HepG2 (cell line): ENCODE measurements around the gene SLC5A10. TPM values are rescaled to one million over a fixed set of nuclear protein-coding genes. Genes with fewer than 3 reads are reported as not detected.
A peak's percentile ranks its signal among the peaks of the same experiment; 100 is the strongest.

ENCODE experiments used
- DMAP1 ChIP-seq: IDR thresholded peaks from 2 replicates; pipeline ENCODE4 v1.6.1; 2016
- DR1 ChIP-seq: sonication (generic); formaldehyde crosslinking; IDR thresholded peaks from 2 replicates; pipeline ENCODE4 v1.8.0; 2021; ENCODE audit warnings: mild to moderate bottlenecking, missing genetic modification reagents, inconsistent platforms
- GATAD1 ChIP-seq: IDR thresholded peaks from 2 replicates; pipeline ENCODE4 v1.6.1; 2016; ENCODE audit warnings: missing genetic modification reagents, missing compliant biosample characterization
- GTF2F1 ChIP-seq: fragments of 150-350 bp; IDR thresholded peaks from 2 replicates; pipeline ENCODE4 v1.6.1; 2014; ENCODE audit warnings: low read length
- HCFC1 ChIP-seq: fragments of 150-350 bp; IDR thresholded peaks from 2 replicates; pipeline ENCODE4 v1.6.1; 2014; ENCODE audit warnings: low read depth, low read length
- KAT7 ChIP-seq: IDR thresholded peaks from 2 replicates; pipeline ENCODE4 v1.6.1; 2018; ENCODE audit warnings: borderline replicate concordance, missing compliant biosample characterization
- KDM5A ChIP-seq: fragments of 200-600 bp; sonication (generic); IDR thresholded peaks from 2 replicates; pipeline ENCODE4 v1.7.0; 2018; ENCODE audit warnings: antibody characterized with exemption, mild to moderate bottlenecking, low read length, borderline replicate concordance
- MAF1 ChIP-seq: sonication (generic); formaldehyde crosslinking; IDR thresholded peaks from 2 replicates; pipeline ENCODE4 v1.5.0; 2020; ENCODE audit warnings: missing genetic modification reagents, borderline replicate concordance
- MBD4 ChIP-seq: IDR thresholded peaks from 2 replicates; pipeline ENCODE4 v1.6.1; 2012; ENCODE audit warnings: low read length, inconsistent platforms, borderline replicate concordance
- MYC ChIP-seq: sonication (generic); formaldehyde crosslinking; IDR thresholded peaks from 2 replicates; pipeline ENCODE4 v1.9.0; 2021; ENCODE audit warnings: missing genetic modification reagents, borderline replicate concordance
- NFATC3 ChIP-seq: sonication (generic); formaldehyde crosslinking; IDR thresholded peaks from 2 replicates; pipeline ENCODE4 v1.5.1; 2020; ENCODE audit warnings: mild to moderate bottlenecking, missing genetic modification reagents
- NFKBIZ ChIP-seq: IDR thresholded peaks from 2 replicates; pipeline ENCODE4 v1.6.1; 2018; ENCODE audit warnings: missing genetic modification reagents, missing compliant biosample characterization
- NONO ChIP-seq, 2 experiments: fragments of 450-650 bp in 1 of 2; sonication (generic) in 1 of 2; formaldehyde crosslinking in 1 of 2; IDR thresholded peaks in 1 of 2; conservative IDR thresholded peaks in 1 of 2; 2 replicates each; pipeline versions ENCODE4 v1.6.1 to v1.8.0; 2017 to 2022; ENCODE audit warnings: mild to moderate bottlenecking in 1 of 2, missing genetic modification reagents in 1 of 2, moderate library complexity in 1 of 2
- SIN3B ChIP-seq: fragments of 150-350 bp; IDR thresholded peaks from 2 replicates; pipeline ENCODE4 v1.6.1; 2014; ENCODE audit warnings: low read length
- TBX3 ChIP-seq: fragments of 450-650 bp; IDR thresholded peaks from 2 replicates; pipeline ENCODE4 v1.6.1; 2017; ENCODE audit warnings: antibody characterized with exemption, mild to moderate bottlenecking, inconsistent platforms, borderline replicate concordance
- ZBTB3 ChIP-seq: sonication (generic); formaldehyde crosslinking; IDR thresholded peaks from 2 replicates; pipeline ENCODE4 v1.4.0; 2020; ENCODE audit warnings: low read depth, mild to moderate bottlenecking, moderate library complexity, missing genetic modification reagents, borderline replicate concordance
- ZFY ChIP-seq: sonication (generic); formaldehyde crosslinking; IDR thresholded peaks from 2 replicates; pipeline ENCODE4 v1.4.0; 2020; ENCODE audit warnings: missing genetic modification reagents
- ZNF160 ChIP-seq: sonication (generic); formaldehyde crosslinking; IDR thresholded peaks from 2 replicates; pipeline ENCODE4 v1.8.0; 2022; ENCODE audit warnings: mild to moderate bottlenecking, inconsistent platforms, missing genetic modification reagents
- ZNF543 ChIP-seq: sonication (generic); formaldehyde crosslinking; IDR thresholded peaks from 2 replicates; pipeline ENCODE4 v1.4.0; 2020; ENCODE audit warnings: mild to moderate bottlenecking, missing genetic modification reagents
- ZNF557 ChIP-seq: sonication (generic); formaldehyde crosslinking; IDR thresholded peaks from 2 replicates; pipeline ENCODE4 v1.4.0; 2020; ENCODE audit warnings: missing genetic modification reagents
- ZNF839 ChIP-seq: sonication (generic); formaldehyde crosslinking; IDR thresholded peaks from 2 replicates; pipeline ENCODE4 v1.4.0; 2020; ENCODE audit warnings: missing genetic modification reagents, mild to moderate bottlenecking, borderline replicate concordance
- ZSCAN12 ChIP-seq: sonication (generic); formaldehyde crosslinking; IDR thresholded peaks from 2 replicates; pipeline ENCODE4 v1.9.0; 2021; ENCODE audit warnings: mild to moderate bottlenecking, missing genetic modification reagents
- polyA plus RNA-seq, 8 experiments: library from polyadenylated mRNA; depleted of rRNA in 3 of 8; stranded (reverse) in 7 of 8; unstranded in 1 of 8; fragments of >200 nt; fragmentation: Illumina TruSeq in 4 of 8; extraction: Trizol in 4 of 8; gene quantifications; 2 replicates each; pipeline versions ENCODE4 v1.2.1 to v1.2.3, GENCODE V29; 2011 to 2016; ENCODE audit warnings: low read depth in 4 of 8, missing spikeins in 1 of 8, mixed read lengths in 1 of 8; ENCODE audit not compliant: insufficient read depth in 1 of 8
- total RNA-seq, 5 experiments: library from RNA; depleted of rRNA; stranded (reverse); fragments of >200 nt; fragmentation: Illumina TruSeq; extraction: Trizol; gene quantifications; 2 replicates each; pipeline ENCODE4 v1.2.3, GENCODE V29; 2016; ENCODE audit warnings: low read depth in 1 of 5
- TF ChIP-seq, protein P1 (sequence below): sonication (generic); formaldehyde crosslinking; IDR thresholded peaks from 2 replicates; pipeline ENCODE4 v1.8.0; 2022; ENCODE audit warnings: mild to moderate bottlenecking, missing genetic modification reagents, moderate library complexity
- TF ChIP-seq, protein P2 (sequence below): sonication (generic); formaldehyde crosslinking; IDR thresholded peaks from 2 replicates; pipeline ENCODE4 v1.5.1; 2020; ENCODE audit warnings: missing genetic modification reagents, mild to moderate bottlenecking, borderline replicate concordance
- TF ChIP-seq, protein P3 (sequence below): sonication (generic); formaldehyde crosslinking; conservative IDR thresholded peaks from 2 replicates; pipeline ENCODE4 v1.4.0; 2020; ENCODE audit warnings: missing genetic modification reagents
- TF ChIP-seq, protein P4 (sequence below): sonication (generic); formaldehyde crosslinking; IDR thresholded peaks from 2 replicates; pipeline ENCODE4 v1.8.1; 2023; ENCODE audit warnings: mild to moderate bottlenecking, missing genetic modification reagents, borderline replicate concordance
- TF ChIP-seq, protein P5 (sequence below): sonication (generic); formaldehyde crosslinking; IDR thresholded peaks from 2 replicates; pipeline ENCODE4 v1.8.1; 2023; ENCODE audit warnings: mild to moderate bottlenecking, missing genetic modification reagents
- TF ChIP-seq, protein P6 (sequence below): IDR thresholded peaks from 2 replicates; pipeline ENCODE4 v1.6.1; 2012; ENCODE audit warnings: inconsistent platforms

The SLC5A10 gene
- total and polyA plus RNA-seq, 2 of the 13 experiments (the other 11 are each of a cell fraction or from before 2014, with no cell fraction given): 0.05 TPM; not detected in 1

DNA sequence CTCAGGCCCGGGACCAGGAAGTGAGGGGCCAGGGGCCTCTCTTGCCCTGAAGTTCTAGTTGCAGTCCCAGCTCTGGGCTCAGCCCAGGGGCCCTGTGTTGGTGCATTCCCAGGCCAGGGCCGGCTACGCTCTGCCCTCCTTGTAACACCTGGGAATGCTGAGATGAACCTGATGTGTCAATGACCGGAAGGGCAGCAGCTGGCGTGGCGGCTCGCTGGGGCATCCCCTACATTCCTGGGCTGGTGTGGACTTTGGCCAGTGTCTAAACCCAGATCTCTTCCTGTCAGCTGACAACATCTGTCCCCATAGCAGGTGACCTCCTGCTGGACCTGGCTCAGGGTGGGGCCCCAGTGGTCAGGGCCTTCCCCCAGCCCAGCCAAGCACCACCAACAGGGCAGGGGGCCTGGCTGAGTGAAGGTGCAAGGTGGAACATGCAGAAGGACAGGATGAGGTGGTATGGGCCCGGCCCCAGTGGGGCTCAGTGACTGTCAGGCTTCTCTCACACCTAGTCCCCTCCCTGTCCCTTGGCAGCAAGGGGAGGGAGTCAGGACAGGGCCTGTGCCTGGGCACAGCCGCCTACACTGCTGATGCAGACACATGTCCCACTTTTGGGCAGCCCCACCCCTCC is 36.7 kb downstream of the SLC5A10 start (continued):
- TF ChIP-seq MAF1 (CRISPR knock-in tag) (0 out of 2 replicates have a peak, but pooled peaks have one; percentile 73), DMAP1 (CRISPR knock-in tag) (peak; percentile 91), MBD4 (no peak), HCFC1 (peak; percentile 23; the same call in 1 of the 2 replicates), NONO (IDR thresholded peaks at IDR 0.05) (no peak), NONO (CRISPR knock-in tag; conservative IDR thresholded peaks at IDR 0.05) (peak; percentile 98), KAT7 (peak; percentile 79; the same call in 1 of the 2 replicates), ZNF839 (CRISPR knock-in tag) (0 out of 2 replicates have a peak, but pooled peaks have one; percentile 33), SIN3B (no peak), NFATC3 (CRISPR knock-in tag) (no peak), MYC (CRISPR knock-in tag) (peak; percentile 94), ZNF160 (peak; percentile 81; the same call in 1 of the 2 replicates), ZSCAN12 (CRISPR knock-in tag) (peak; percentile 38; the same call in 1 of the 2 replicates), ZFY (peak; percentile 71), DR1 (CRISPR knock-in tag) (peak; percentile 65), GTF2F1 (no peak), ZNF557 (CRISPR knock-in tag) (no peak), TBX3 (peak; percentile 95), KDM5A (no peak), ZNF543 (CRISPR knock-in tag) (no peak), NFKBIZ (CRISPR knock-in tag) (peak; percentile 100), GATAD1 (CRISPR knock-in tag) (peak; percentile 85), ZBTB3 (CRISPR knock-in tag) (peak; percentile 82; the same call in 1 of the 2 replicates)
- TF ChIP-seq, protein P1, sequence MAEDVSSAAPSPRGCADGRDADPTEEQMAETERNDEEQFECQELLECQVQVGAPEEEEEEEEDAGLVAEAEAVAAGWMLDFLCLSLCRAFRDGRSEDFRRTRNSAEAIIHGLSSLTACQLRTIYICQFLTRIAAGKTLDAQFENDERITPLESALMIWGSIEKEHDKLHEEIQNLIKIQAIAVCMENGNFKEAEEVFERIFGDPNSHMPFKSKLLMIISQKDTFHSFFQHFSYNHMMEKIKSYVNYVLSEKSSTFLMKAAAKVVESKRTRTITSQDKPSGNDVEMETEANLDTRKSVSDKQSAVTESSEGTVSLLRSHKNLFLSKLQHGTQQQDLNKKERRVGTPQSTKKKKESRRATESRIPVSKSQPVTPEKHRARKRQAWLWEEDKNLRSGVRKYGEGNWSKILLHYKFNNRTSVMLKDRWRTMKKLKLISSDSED (CRISPR knock-in tag): no peak
- TF ChIP-seq, protein P2, sequence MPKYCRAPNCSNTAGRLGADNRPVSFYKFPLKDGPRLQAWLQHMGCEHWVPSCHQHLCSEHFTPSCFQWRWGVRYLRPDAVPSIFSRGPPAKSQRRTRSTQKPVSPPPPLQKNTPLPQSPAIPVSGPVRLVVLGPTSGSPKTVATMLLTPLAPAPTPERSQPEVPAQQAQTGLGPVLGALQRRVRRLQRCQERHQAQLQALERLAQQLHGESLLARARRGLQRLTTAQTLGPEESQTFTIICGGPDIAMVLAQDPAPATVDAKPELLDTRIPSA: no peak
- TF ChIP-seq, protein P3, sequence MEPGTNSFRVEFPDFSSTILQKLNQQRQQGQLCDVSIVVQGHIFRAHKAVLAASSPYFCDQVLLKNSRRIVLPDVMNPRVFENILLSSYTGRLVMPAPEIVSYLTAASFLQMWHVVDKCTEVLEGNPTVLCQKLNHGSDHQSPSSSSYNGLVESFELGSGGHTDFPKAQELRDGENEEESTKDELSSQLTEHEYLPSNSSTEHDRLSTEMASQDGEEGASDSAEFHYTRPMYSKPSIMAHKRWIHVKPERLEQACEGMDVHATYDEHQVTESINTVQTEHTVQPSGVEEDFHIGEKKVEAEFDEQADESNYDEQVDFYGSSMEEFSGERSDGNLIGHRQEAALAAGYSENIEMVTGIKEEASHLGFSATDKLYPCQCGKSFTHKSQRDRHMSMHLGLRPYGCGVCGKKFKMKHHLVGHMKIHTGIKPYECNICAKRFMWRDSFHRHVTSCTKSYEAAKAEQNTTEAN: peak; percentile 92
- TF ChIP-seq, protein P4, sequence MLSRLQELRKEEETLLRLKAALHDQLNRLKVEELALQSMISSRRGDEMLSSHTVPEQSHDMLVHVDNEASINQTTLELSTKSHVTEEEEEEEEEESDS: no peak
- TF ChIP-seq, protein P5, sequence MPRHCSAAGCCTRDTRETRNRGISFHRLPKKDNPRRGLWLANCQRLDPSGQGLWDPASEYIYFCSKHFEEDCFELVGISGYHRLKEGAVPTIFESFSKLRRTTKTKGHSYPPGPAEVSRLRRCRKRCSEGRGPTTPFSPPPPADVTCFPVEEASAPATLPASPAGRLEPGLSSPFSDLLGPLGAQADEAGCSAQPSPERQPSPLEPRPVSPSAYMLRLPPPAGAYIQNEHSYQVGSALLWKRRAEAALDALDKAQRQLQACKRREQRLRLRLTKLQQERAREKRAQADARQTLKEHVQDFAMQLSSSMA (CRISPR knock-in tag): no peak
- TF ChIP-seq, protein P6, sequence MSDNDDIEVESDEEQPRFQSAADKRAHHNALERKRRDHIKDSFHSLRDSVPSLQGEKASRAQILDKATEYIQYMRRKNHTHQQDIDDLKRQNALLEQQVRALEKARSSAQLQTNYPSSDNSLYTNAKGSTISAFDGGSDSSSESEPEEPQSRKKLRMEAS: peak; percentile 86
